Spinal cord (tissue), 10 donors: ENCODE data around the gene USP50. TPM values are rescaled to one million over a fixed set of nuclear protein-coding genes. Genes with fewer than 3 reads are reported as not detected.
"Not testable (repeated sequence)": the region's sequence is repeated elsewhere in the genome, so short reads cannot be mapped to it uniquely, and the experiment has no call there.

Experiments used
- DNase-seq, 6 donors: peaks; one replicate each; pipeline versions ENCODE4 v3.0.0 to v3.0.0-alpha.2; 2013 to 2015; ENCODE audit warnings: low spot score in 6 of 6, low read depth in 4 of 6
- H3K27ac ChIP-seq: one replicate; pipeline ENCODE4 v1.5.1; 2013; ENCODE audit warnings: low read depth, low read length, control low read depth
- H3K27me3 ChIP-seq: one replicate; pipeline ENCODE4 v1.6.1; 2013; ENCODE audit warnings: low read length; ENCODE audit not compliant: control insufficient read depth, insufficient read depth
- H3K36me3 ChIP-seq: one replicate; pipeline ENCODE4 v1.6.1; 2013; ENCODE audit warnings: low read length; ENCODE audit not compliant: control insufficient read depth, insufficient read depth
- H3K4me1 ChIP-seq: one replicate; pipeline ENCODE4 v1.6.1; 2013; ENCODE audit warnings: low read length; ENCODE audit not compliant: control insufficient read depth, insufficient read depth
- H3K4me3 ChIP-seq: one replicate; pipeline ENCODE4 v1.5.1; 2013; ENCODE audit warnings: low read depth, low read length, control low read depth
- H3K9me3 ChIP-seq: one replicate; pipeline ENCODE4 v1.6.1; 2013; ENCODE audit warnings: low read length; ENCODE audit not compliant: control insufficient read depth, insufficient read depth
- WGBS: methylation state at CpG from one replicate; pipeline ENCODE4 v1.1.5; 2013; ENCODE audit warnings: missing lambda C conversion rate; ENCODE audit not compliant: insufficient coverage; 5-methylcytosine and 5-hydroxymethylcytosine counted together
- long read RNA-seq, 4 donors: transcript quantifications; one replicate each; lab custom pipeline, GENCODE V29; 2026
- polyA plus RNA-seq, 2 donors: library from polyadenylated mRNA; unstranded; fragments of 120-200 nt; gene quantifications; one replicate each; pipeline ENCODE4 v1.2.1, GENCODE V29; 2013; ENCODE audit not compliant: insufficient read length in 2 of 2
- total RNA-seq, 2 donors: library from RNA; depleted of rRNA in 1 of 2; stranded (reverse); fragments of 120-200 nt in 1 of 2; fragments of >200 nt in 1 of 2; gene quantifications; one replicate each; pipeline versions ENCODE4 v1.2.3 to v1.2.4, GENCODE V29; 2013 to 2014
- donor health status: healthy.

The USP50 gene
- total RNA-seq (1 to 10 TPM in 1 of 2 donors, under 1 TPM in 1; 0.94 to 1.1 TPM), polyA plus RNA-seq (1 to 10 TPM; 1.1 to 2.3 TPM)
- long read RNA-seq, donor 1, result 0 reads
- long read RNA-seq, donor 2, result 0 reads
- long read RNA-seq, donor 3, result 0 reads
- long read RNA-seq, donor 4, result 0 reads

- Histone ChIP-seq H3K9me3 (no peaks in the 10 kb centered on the region), H3K27me3 (no peaks in the 10 kb centered on the region), H3K4me3 (no peak within 1 kb of the TSS), H3K4me1 (no peaks in the 10 kb centered on the region), H3K36me3 (no peaks in the 10 kb centered on the region), H3K27ac (no peak within 1 kb of the TSS)
- 97% methylated on average over 3 of the region's 5 CpGs for WGBS
- DNase-seq, result no peak
Observed at GRCh38 chr15:50546566-50546965, at the start of gene USP50. Gene USP50 (minus strand): TSS chr15:50546666. CDS start chr15:50546525, 141 bp downstream.

- no peak for DNase-seq
- Histone ChIP-seq H3K9me3 (no peaks in the 10 kb centered on the region), H3K27ac (no peak overlapping the region), H3K27me3 (no peaks in the 10 kb centered on the region), H3K4me3 (no peak overlapping the region), H3K4me1 (no peaks in the 10 kb centered on the region), H3K36me3 (peaks cover 24% of the 10 kb centered on the region)
- WGBS, result no CpG with 5 or more reads among the region's 2 CpGs
Observed at GRCh38 chr15:50594311-50594710, 47.8 kb upstream of the USP50 start.

GRCh38 chr15:50593761-50594160 lies 47.3 kb upstream of the USP50 start:
- Histone ChIP-seq H3K27ac (no peak overlapping the region), H3K4me1 (no peaks in the 10 kb centered on the region), H3K4me3 (no peak overlapping the region), H3K27me3 (no peaks in the 10 kb centered on the region), H3K9me3 (no peaks in the 10 kb centered on the region), H3K36me3 (peaks cover 28% of the 10 kb centered on the region)
- WGBS, result 100% methylated on average over 1 of the region's 3 CpGs
- no peak for DNase-seq

GRCh38 chr15:50590288-50590687 lies 43.8 kb upstream of the USP50 start:
- WGBS, result no CpG with 5 or more reads among the region's 1 CpG
- H3K4me1 ChIP-seq, result no peaks in the 10 kb centered on the region
- H3K9me3 ChIP-seq, result no peaks in the 10 kb centered on the region
- H3K4me3 ChIP-seq, result no peak overlapping the region
- peaks cover 29% of the 10 kb centered on the region for H3K36me3 ChIP-seq
- no peaks in the 10 kb centered on the region for H3K27me3 ChIP-seq
- no peak overlapping the region for H3K27ac ChIP-seq
- no peak for DNase-seq

- no peak overlapping the region for H3K4me3 ChIP-seq
- WGBS, result no CpG with 5 or more reads among the region's 2 CpGs
- H3K27me3 ChIP-seq, result no peaks in the 10 kb centered on the region
- H3K27ac ChIP-seq, result no peak overlapping the region
- DNase-seq, result no peak
- H3K9me3 ChIP-seq, result no peaks in the 10 kb centered on the region
- peaks cover 11% of the 10 kb centered on the region for H3K36me3 ChIP-seq
- no peaks in the 10 kb centered on the region for H3K4me1 ChIP-seq
Observed at GRCh38 chr15:50577492-50577891, 31.0 kb upstream of the USP50 start.

GRCh38 chr15:50576166-50576565 lies 29.7 kb upstream of the USP50 start:
- no peak overlapping the region for H3K27ac ChIP-seq
- peaks cover 10% of the 10 kb centered on the region for H3K36me3 ChIP-seq
- DNase-seq, result no peak
- no peaks in the 10 kb centered on the region for H3K27me3 ChIP-seq
- no peak overlapping the region for H3K4me3 ChIP-seq
- WGBS, result no CpG with 5 or more reads among the region's 1 CpG
- no peaks in the 10 kb centered on the region for H3K9me3 ChIP-seq
- no peaks in the 10 kb centered on the region for H3K4me1 ChIP-seq

GRCh38 chr15:50573842-50574241 lies 27.4 kb upstream of the USP50 start:
- H3K4me1 ChIP-seq, H3K9me3 ChIP-seq, H3K27ac ChIP-seq, DNase-seq, H3K27me3 ChIP-seq, H3K4me3 ChIP-seq: not testable (repeated sequence)
- no CpG with 5 or more reads among the region's 5 CpGs for WGBS
- H3K36me3 ChIP-seq, result peaks cover 16% of the 10 kb centered on the region

- Histone ChIP-seq H3K27ac (no peak overlapping the region), H3K4me3 (no peak overlapping the region), H3K27me3 (no peaks in the 10 kb centered on the region), H3K36me3 (peaks cover 18% of the 10 kb centered on the region), H3K9me3 (no peaks in the 10 kb centered on the region), H3K4me1 (no peaks in the 10 kb centered on the region)
- DNase-seq, result no peak
- WGBS, result 100% methylated on average over 4 of the region's 4 CpGs
Observed at GRCh38 chr15:50563756-50564155, 17.3 kb upstream of the USP50 start.

GRCh38 chr15:50562735-50563640 lies 16.5 kb upstream of the USP50 start:
- Histone ChIP-seq H3K27me3 (no peaks in the 10 kb centered on the region), H3K27ac (no peak overlapping the region), H3K9me3 (no peaks in the 10 kb centered on the region), H3K4me1 (no peaks in the 10 kb centered on the region), H3K36me3 (peaks cover 16% of the 10 kb centered on the region), H3K4me3 (no peak overlapping the region)
- WGBS, result 90% methylated on average over 2 of the region's 4 CpGs
- DNase-seq, result no peak

- no peak overlapping the region for H3K4me3 ChIP-seq
- H3K36me3 ChIP-seq, result peaks cover 12% of the 10 kb centered on the region
- H3K4me1 ChIP-seq, result no peaks in the 10 kb centered on the region
- H3K9me3 ChIP-seq, result no peaks in the 10 kb centered on the region
- no peak for DNase-seq
- WGBS, result no CpG with 5 or more reads among the region's 2 CpGs
- H3K27ac ChIP-seq, result no peak overlapping the region
- no peaks in the 10 kb centered on the region for H3K27me3 ChIP-seq
Observed at GRCh38 chr15:50558012-50558411, 11.5 kb upstream of the USP50 start.
